ENCODE data around the gene HECW1.
"Not testable (repeated sequence)": the region's sequence is repeated elsewhere in the genome, so short reads cannot be mapped to it uniquely, and the experiment has no call there.

HECW1 gene

DNA sequence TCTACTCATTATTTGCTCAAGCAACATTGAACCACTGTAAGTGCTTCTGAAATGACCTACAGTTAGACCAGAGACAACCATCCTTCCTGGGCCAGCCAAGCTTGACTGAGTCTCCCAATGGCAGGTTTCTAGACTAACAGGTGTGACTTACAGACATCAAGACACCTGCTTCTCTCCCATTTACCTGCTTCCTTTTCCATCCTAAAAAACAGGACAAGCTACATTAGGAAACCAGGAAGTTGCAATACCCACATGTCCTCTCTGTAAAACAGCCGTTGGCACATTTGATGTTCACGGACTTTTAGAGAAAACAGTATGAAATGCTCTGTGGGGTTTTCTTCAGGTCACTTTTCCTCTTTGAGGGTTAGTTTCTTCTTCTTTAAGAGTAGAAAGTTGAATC, 4.0 kb downstream of the HECW1 start:
- Histone ChIP-seq H3K27me3 (ENCODE audit: control insufficient read depth, insufficient read depth, low read length) (peaks cover 6% of the 10 kb centered on the region), H3K9ac (ENCODE audit: low read length) (no peak overlapping the region), H3K27ac (ENCODE audit: low read depth, low read length) (no peak overlapping the region), H3K36me3 (ENCODE audit: control insufficient read depth, insufficient read depth, low read length) (no peaks in the 10 kb centered on the region), H3K4me3 (ENCODE audit: low read length) (no peak overlapping the region), H3K4me1 (ENCODE audit: control insufficient read depth, insufficient read depth, low read length) (no peaks in the 10 kb centered on the region)

DNA sequence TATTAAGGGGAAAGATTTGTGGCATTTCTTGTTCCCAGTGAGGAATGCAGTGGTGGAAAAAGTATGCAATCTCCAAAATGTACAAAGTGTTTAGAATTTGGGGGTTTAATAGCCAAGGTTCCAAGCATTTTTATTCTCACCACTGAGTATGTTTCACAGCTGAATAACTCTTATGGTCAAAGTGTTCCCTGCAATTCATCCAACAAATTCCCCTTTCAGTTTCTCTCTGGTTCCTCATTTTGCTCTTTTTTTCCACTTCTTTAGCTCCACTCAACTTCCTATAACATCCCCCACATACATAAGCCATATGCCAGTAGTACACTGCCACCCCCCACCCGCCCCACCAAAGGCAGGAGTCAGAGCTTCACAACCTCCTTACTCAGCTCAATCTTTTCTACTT, 4.6 kb downstream of the HECW1 start:
- no peaks in the 10 kb centered on the region for H3K4me1 ChIP-seq (ENCODE audit: control insufficient read depth, insufficient read depth, low read length)
- no peaks in the 10 kb centered on the region for H3K36me3 ChIP-seq (ENCODE audit: control insufficient read depth, insufficient read depth, low read length)
- H3K4me3 ChIP-seq (ENCODE audit: low read length), result no peak overlapping the region
- no peak overlapping the region for H3K9ac ChIP-seq (ENCODE audit: low read length)
- H3K27me3 ChIP-seq (ENCODE audit: control insufficient read depth, insufficient read depth, low read length), result peaks cover 6% of the 10 kb centered on the region
- no peak overlapping the region for H3K27ac ChIP-seq (ENCODE audit: low read depth, low read length)

DNA sequence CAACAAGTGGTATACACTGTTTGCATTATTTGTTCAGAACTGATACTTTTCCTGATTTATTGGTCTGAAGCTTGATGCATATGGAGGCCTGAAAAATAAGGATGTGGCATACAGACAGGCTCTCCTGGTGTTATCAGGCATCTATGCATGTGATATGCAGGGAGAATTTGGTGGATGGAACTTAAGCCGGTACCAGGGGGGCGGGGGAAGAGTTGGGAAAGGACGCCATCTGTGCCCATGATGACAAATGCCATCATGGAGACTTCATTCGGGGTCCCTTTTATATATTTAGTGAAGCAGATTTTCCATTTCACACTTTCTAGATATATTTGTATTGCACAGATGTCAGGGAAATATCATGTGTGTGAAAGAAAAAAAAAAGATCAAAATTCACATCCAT, 5.4 kb downstream of the HECW1 start:
- H3K4me1 ChIP-seq (ENCODE audit: control insufficient read depth, insufficient read depth, low read length), result no peaks in the 10 kb centered on the region
- no peak overlapping the region for H3K4me3 ChIP-seq (ENCODE audit: low read length)
- no peak overlapping the region for H3K9ac ChIP-seq (ENCODE audit: low read length)
- H3K36me3 ChIP-seq (ENCODE audit: control insufficient read depth, insufficient read depth, low read length), result no peaks in the 10 kb centered on the region
- no peak overlapping the region for H3K27ac ChIP-seq (ENCODE audit: low read depth, low read length)
- peaks cover 6% of the 10 kb centered on the region for H3K27me3 ChIP-seq (ENCODE audit: control insufficient read depth, insufficient read depth, low read length)

DNA sequence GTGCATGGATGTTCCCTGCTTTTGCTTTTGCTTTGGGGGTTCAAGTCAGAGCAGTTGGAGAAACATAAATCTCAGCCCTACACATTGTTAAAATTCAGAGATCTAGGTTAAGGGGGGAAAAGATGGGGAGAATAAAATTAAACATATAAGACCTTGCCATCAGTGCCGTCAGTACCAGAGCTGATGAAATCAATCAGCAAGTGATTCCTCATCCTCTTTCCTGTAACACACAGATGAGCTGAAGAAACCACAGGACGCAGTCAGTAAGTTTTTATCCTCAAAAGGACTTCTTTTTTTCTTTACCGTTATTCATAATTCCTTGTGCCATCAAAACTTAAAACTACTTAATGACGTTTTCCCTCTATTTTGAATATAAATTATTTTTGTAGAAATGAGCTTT, 5.9 kb downstream of the HECW1 start:
- Histone ChIP-seq H3K4me1 (ENCODE audit: control insufficient read depth, insufficient read depth, low read length) (no peaks in the 10 kb centered on the region), H3K9ac (ENCODE audit: low read length) (no peak overlapping the region), H3K27me3 (ENCODE audit: control insufficient read depth, insufficient read depth, low read length) (peaks cover 5% of the 10 kb centered on the region), H3K27ac (ENCODE audit: low read depth, low read length) (no peak overlapping the region), H3K4me3 (ENCODE audit: low read length) (no peak overlapping the region), H3K36me3 (ENCODE audit: control insufficient read depth, insufficient read depth, low read length) (no peaks in the 10 kb centered on the region)

DNA sequence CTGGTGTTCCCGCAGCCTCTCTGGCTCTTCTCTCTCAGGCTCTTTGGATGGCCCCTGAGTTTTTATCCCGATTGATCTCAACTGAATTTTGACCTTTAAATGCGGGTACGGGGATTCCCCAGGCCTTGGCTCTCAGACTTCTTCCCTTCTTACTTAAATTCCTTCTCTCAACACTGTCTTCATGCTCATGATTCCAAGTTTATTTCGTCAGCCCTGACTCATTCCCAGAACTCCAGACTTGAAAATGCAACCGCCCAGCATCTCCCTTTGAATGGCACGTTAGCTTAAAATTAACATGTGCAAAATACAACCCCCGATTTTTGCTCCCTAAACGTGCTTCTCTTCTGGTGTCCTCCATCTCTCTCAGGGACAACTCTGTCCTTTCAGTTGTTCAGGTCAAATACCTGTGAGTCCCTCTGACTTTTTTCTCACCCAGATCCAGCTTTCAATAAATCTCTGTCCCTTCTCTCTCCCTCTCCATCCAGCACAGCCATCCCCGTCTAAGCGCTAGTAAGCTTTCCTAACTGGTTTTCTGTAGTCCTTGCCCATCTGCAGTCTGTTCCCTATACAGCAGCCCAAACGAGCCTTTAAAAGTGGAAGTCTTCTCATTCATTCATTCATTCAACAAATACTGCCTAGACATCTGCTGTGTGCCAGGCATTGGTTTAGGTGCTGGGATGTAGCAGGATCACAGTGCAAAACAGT, 7.1 kb downstream of the HECW1 start:
- Histone ChIP-seq H3K4me1 (ENCODE audit: control insufficient read depth, insufficient read depth, low read length) (no peaks in the 10 kb centered on the region), H3K9ac (ENCODE audit: low read length) (no peak overlapping the region), H3K27me3 (ENCODE audit: control insufficient read depth, insufficient read depth, low read length) (no peaks in the 10 kb centered on the region), H3K36me3 (ENCODE audit: control insufficient read depth, insufficient read depth, low read length) (no peaks in the 10 kb centered on the region), H3K27ac (ENCODE audit: low read depth, low read length) (no peak overlapping the region), H3K4me3 (ENCODE audit: low read length) (no peak overlapping the region)

DNA sequence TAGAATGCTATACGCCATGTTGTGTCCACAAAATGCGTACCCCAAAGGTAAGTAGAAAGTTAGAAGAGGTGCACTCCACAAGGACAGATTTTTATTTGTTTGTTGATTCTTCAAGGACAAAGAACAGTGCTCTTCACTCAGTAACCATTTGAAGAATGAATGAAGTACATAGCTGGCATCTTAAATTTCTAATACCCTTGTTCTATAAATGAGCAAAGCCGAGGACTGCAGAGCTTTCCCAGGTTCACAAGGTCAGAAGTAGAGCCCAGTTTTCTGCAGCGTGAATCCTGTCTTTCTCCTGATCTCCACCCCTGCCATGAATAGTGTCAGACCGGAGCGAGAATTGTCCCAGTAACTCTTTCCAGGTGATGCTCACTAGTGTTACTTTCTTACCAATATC, 9.5 kb downstream of the HECW1 start:
- Histone ChIP-seq H3K36me3 (ENCODE audit: control insufficient read depth, insufficient read depth, low read length) (no peaks in the 10 kb centered on the region), H3K4me3 (ENCODE audit: low read length) (no peak overlapping the region), H3K4me1 (ENCODE audit: control insufficient read depth, insufficient read depth, low read length) (no peaks in the 10 kb centered on the region), H3K9ac (ENCODE audit: low read length) (no peak overlapping the region), H3K27me3 (ENCODE audit: control insufficient read depth, insufficient read depth, low read length) (no peaks in the 10 kb centered on the region), H3K27ac (ENCODE audit: low read depth, low read length) (no peak overlapping the region)

DNA sequence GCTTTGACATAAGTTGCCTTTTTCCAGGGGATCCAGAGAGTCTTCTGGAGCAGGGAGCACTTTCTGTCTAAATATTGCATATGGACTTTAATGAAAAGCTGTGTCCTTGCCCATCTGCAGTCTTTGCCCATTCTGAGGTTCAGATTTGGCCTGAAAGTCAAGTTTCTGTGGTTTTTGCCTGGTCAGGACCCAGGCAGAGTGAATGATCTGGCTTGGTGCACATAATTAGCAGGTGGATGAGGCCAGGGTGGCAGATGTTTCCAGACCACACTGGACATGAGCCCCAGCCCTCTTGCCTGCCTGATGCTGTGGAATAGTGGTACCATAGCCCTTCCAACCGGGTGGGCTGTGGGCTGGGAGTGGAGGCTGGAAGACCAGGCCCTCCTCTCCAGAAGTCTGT, 11.0 kb downstream of the HECW1 start:
- Histone ChIP-seq H3K27me3 (ENCODE audit: control insufficient read depth, insufficient read depth, low read length) (no peaks in the 10 kb centered on the region), H3K36me3 (ENCODE audit: control insufficient read depth, insufficient read depth, low read length) (no peaks in the 10 kb centered on the region), H3K4me3 (ENCODE audit: low read length) (no peak overlapping the region), H3K27ac (ENCODE audit: low read depth, low read length) (no peak overlapping the region), H3K4me1 (ENCODE audit: control insufficient read depth, insufficient read depth, low read length) (no peaks in the 10 kb centered on the region), H3K9ac (ENCODE audit: low read length) (no peak overlapping the region)

DNA sequence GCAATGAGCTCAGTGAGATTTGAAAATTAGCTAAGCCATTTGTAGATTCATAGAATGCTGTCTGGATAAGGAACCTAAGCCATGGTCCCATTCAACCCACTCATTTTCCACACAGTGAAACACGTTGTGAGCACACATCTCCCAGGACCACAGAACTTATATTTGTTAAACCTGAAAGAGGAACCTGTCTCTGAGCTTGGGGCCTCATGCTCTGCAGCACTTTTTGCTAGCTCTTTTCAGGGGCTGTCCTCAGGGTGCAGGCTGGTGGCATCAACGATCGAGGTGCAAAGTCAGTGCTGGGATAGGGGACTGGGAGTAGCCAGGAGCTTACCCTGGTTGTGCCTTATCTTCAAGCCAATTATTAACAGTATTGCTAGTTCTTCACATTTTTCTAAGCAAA, 11.9 kb downstream of the HECW1 start:
- Histone ChIP-seq H3K4me3 (ENCODE audit: low read length) (no peak overlapping the region), H3K27ac (ENCODE audit: low read depth, low read length) (no peak overlapping the region), H3K36me3 (ENCODE audit: control insufficient read depth, insufficient read depth, low read length) (no peaks in the 10 kb centered on the region), H3K4me1 (ENCODE audit: control insufficient read depth, insufficient read depth, low read length) (no peaks in the 10 kb centered on the region), H3K9ac (ENCODE audit: low read length) (no peak overlapping the region), H3K27me3 (ENCODE audit: control insufficient read depth, insufficient read depth, low read length) (no peaks in the 10 kb centered on the region)

DNA sequence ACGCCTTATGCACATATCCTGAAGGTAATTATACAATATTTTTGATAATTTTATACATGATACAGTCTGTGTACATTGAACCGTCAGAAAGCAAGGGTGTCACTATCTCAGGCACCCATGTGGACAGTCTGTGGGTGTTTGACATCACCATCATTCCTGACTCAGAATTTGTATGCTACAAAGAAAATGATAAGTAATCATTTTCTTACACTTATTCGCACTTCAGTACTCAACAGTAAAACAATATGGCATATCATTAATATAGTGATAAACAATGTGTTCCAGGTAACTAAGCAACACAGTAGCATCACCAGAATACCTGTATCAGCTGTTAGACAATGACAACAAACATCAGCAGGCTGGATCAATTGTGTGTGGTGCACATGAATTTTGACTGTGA, 17.9 kb downstream of the HECW1 start:
- no peaks in the 10 kb centered on the region for H3K36me3 ChIP-seq (ENCODE audit: control insufficient read depth, insufficient read depth, low read length)
- no peak overlapping the region for H3K4me3 ChIP-seq (ENCODE audit: low read length)
- no peak overlapping the region for H3K9ac ChIP-seq (ENCODE audit: low read length)
- no peaks in the 10 kb centered on the region for H3K27me3 ChIP-seq (ENCODE audit: control insufficient read depth, insufficient read depth, low read length)
- H3K27ac ChIP-seq (ENCODE audit: low read depth, low read length), result no peak overlapping the region
- H3K4me1 ChIP-seq (ENCODE audit: control insufficient read depth, insufficient read depth, low read length), result no peaks in the 10 kb centered on the region

DNA sequence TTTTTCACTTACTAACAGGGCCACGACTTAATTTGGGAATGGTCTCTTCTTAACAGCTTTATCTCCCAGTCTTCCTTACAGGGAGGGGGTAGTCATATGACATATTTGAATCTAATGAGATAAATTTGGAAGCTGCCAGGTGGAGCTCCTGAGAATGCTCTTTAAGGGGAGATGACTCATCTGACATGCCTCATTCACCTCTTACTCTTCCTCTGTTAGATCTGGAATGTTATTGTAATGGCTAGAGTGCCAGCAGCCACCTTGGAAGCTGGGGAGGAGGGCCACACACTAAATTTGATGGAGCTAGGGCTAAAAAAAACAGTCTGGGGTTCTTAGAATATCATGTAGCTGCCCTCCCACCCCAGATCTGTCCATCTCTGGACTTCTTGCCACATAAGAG, 22.7 kb downstream of the HECW1 start:
- Histone ChIP-seq H3K9ac (ENCODE audit: low read length) (no peak overlapping the region), H3K27me3 (ENCODE audit: control insufficient read depth, insufficient read depth, low read length) (no peaks in the 10 kb centered on the region), H3K4me1 (ENCODE audit: control insufficient read depth, insufficient read depth, low read length) (no peaks in the 10 kb centered on the region), H3K27ac (ENCODE audit: low read depth, low read length) (no peak overlapping the region), H3K4me3 (ENCODE audit: low read length) (no peak overlapping the region), H3K36me3 (ENCODE audit: control insufficient read depth, insufficient read depth, low read length) (no peaks in the 10 kb centered on the region)

DNA sequence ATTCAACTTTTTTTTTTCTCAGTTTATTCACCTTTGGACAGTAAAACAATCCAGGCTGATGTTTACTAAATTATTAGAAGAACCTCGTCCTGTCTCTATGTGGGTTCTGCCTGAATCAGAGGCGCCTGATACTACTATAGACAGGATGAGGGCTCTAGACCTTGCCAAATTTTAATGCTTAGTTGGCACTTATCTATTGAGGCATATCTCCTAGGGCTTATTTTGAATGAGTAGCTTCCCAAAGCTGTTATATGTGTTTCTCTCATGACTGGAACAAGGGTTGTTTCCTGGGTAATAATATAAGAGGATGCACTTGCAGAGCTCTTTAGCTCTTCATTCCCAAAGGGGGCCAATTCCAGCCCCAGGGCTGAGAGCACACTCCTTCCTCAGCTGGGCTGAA, 23.6 kb downstream of the HECW1 start:
- Histone ChIP-seq H3K4me3 (ENCODE audit: low read length) (no peak overlapping the region), H3K27ac (ENCODE audit: low read depth, low read length) (no peak overlapping the region), H3K27me3 (ENCODE audit: control insufficient read depth, insufficient read depth, low read length) (no peaks in the 10 kb centered on the region), H3K36me3 (ENCODE audit: control insufficient read depth, insufficient read depth, low read length) (no peaks in the 10 kb centered on the region), H3K4me1 (ENCODE audit: control insufficient read depth, insufficient read depth, low read length) (no peaks in the 10 kb centered on the region), H3K9ac (ENCODE audit: low read length) (no peak overlapping the region)

DNA sequence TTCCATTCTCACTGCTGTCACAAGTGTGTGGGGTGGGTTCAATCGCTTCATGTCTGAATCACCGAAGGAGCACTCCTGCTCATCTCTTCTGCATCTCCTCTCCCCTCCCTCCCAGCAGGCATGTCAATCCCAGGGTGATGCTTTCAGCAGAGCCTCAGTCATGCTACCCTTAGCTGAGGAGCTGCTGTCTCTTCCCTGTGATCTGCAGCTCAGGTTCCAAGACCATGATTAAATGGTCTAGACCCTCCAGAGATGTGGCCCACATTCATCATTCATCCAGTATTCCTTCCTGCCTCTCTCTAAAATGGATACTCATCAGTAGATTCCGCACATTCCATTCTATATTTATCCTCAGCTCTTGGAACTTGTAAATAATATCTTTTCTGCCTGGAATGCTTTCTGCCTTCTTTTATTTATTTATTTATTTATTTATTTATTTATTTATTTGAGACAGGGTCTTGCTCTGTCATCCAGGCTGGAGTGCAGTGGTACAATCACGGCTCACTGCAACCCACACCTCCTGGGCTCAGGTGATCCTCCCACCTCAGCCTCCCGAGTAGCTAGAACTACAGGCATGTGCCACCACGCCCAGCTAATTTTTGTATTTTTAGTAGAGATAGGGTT, 24.8 kb downstream of the HECW1 start:
- not testable (repeated sequence) for H3K4me3 ChIP-seq (ENCODE audit: low read length); H3K36me3 ChIP-seq (ENCODE audit: control insufficient read depth, insufficient read depth, low read length); H3K4me1 ChIP-seq (ENCODE audit: control insufficient read depth, insufficient read depth, low read length); H3K27ac ChIP-seq (ENCODE audit: low read depth, low read length); H3K9ac ChIP-seq (ENCODE audit: low read length); H3K27me3 ChIP-seq (ENCODE audit: control insufficient read depth, insufficient read depth, low read length)

DNA sequence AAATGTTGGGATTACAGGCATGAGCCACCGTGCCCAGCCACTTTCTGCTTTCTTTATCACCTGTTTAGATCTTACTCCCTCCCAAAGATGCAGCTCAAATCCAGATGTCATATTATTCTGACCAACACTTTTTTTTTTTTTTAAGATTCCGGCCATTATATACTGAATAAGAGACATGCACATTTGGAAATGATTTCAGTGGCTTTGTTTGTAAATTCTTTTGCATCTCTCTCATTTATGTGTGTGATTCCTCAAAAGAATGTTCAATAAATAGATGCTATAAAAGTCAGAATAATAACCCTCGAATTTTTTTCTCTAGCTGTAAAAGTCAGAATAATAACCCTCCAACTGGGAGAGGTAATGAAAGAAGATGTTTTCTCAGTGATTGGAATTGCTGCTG, 25.4 kb downstream of the HECW1 start:
- no peak overlapping the region for H3K27ac ChIP-seq (ENCODE audit: low read depth, low read length)

More for the DNA sequence above, 25.4 kb downstream of the HECW1 start:
- no peak overlapping the region for H3K4me3 ChIP-seq (ENCODE audit: low read length)
- H3K36me3 ChIP-seq (ENCODE audit: control insufficient read depth, insufficient read depth, low read length), result no peaks in the 10 kb centered on the region
- H3K27me3 ChIP-seq (ENCODE audit: control insufficient read depth, insufficient read depth, low read length), result no peaks in the 10 kb centered on the region
- H3K4me1 ChIP-seq (ENCODE audit: control insufficient read depth, insufficient read depth, low read length), result no peaks in the 10 kb centered on the region
- H3K9ac ChIP-seq (ENCODE audit: low read length), result no peak overlapping the region
